Caco-2 (cell line): ENCODE data around the gene STT3B. TPM values are rescaled to one million over a fixed set of nuclear protein-coding genes. Genes with fewer than 3 reads are reported as not detected.

Experiments used
- BruUV-seq: library from RNA; stranded (reverse); fragments of 400-500 nt; replicated peaks from 2 replicates; lab custom pipeline; 2021; lab: Mats Ljungman, UMichigan
- CTCF ChIA-PET: fragments of 300-600 bp; sonication (Branson Sonifier 250); formaldehyde crosslinking; loops from one replicate; lab custom pipeline; 2022; ENCODE audit warnings: antibody characterized with exemption; lab: Charles Lee
- POLR2A ChIA-PET: fragments of 300-600 bp; sonication (Branson Sonifier 250); formaldehyde crosslinking; loops from one replicate; lab custom pipeline; 2022; ENCODE audit warnings: antibody characterized with exemption; lab: Charles Lee
- DNase-seq, 2 experiments: peaks; one replicate each; pipeline versions ENCODE4 v3.0.0 to v3.0.0-alpha.2; 2020 to 2022
- H3K27me3 ChIP-seq: replicated peaks from 2 replicates; pipeline ENCODE4 v1.6.0; 2011; ENCODE audit warnings: low read length; ENCODE audit not compliant: control insufficient read depth, insufficient read depth
- H3K36me3 ChIP-seq: 2 replicates; pipeline ENCODE4 v1.5.1; 2011; ENCODE audit warnings: low read length; ENCODE audit not compliant: control insufficient read depth, insufficient read depth
- H3K4me1 ChIP-seq: fragments of 250-450 bp; sonication (Bioruptor Pico); 2 replicates; pipeline ENCODE4 v1.5.1; 2020; ENCODE audit warnings: mild to moderate bottlenecking
- H3K4me3 ChIP-seq: 2 replicates; pipeline ENCODE4 v1.5.1; 2011; ENCODE audit warnings: low read depth, mild to moderate bottlenecking, control low read depth, low read length
- H3K9me3 ChIP-seq: fragments of 250-450 bp; sonication (Bioruptor Pico); 2 replicates; pipeline ENCODE4 v1.5.1; 2020; ENCODE audit warnings: mild to moderate bottlenecking, moderate library complexity
- H3K27ac Mint-ChIP-seq: one replicate; pipeline ENCODE4 v1.8.0; 2022; ENCODE audit warnings: mixed read lengths; ENCODE audit not compliant: unreplicated experiment
- H3K27me3 Mint-ChIP-seq: one replicate; pipeline ENCODE4 v1.8.0; 2022; ENCODE audit warnings: mixed read lengths; ENCODE audit not compliant: insufficient read depth, unreplicated experiment
- H3K36me3 Mint-ChIP-seq: one replicate; pipeline ENCODE4 v1.8.0; 2022; ENCODE audit warnings: mild to moderate bottlenecking, mixed read lengths; ENCODE audit not compliant: insufficient read depth, unreplicated experiment
- H3K4me1 Mint-ChIP-seq: one replicate; pipeline ENCODE4 v1.8.0; 2022; ENCODE audit warnings: low read depth, mixed read lengths; ENCODE audit not compliant: unreplicated experiment
- H3K4me3 Mint-ChIP-seq: one replicate; pipeline ENCODE4 v1.8.0; 2022; ENCODE audit warnings: mild to moderate bottlenecking, moderate library complexity, mixed read lengths; ENCODE audit not compliant: unreplicated experiment
- H3K9me3 Mint-ChIP-seq: one replicate; pipeline ENCODE4 v1.8.0; 2022; ENCODE audit warnings: mixed read lengths; ENCODE audit not compliant: unreplicated experiment
- intact Hi-C: fragments of 100-400 bp; cut with micrococcal nuclease; formaldehyde crosslinking; loops from one replicate; pipeline ENCODE4 v1.10.0; 2022; ENCODE audit not compliant: unreplicated experiment
- total RNA-seq: library from RNA; stranded (reverse); gene quantifications from 2 replicates; pipeline ENCODE4 v1.2.3, GENCODE V29; 2022
- TF ChIP-seq, protein P1 (sequence below), 2 experiments: fragments of 200-600 bp in 1 of 2; IDR thresholded peaks; 1 replicate in 1 of 2; 2 replicates in 1 of 2; pipeline versions ENCODE4 v1.5.1 to v1.8.0; 2011 to 2022; ENCODE audit warnings: antibody characterized with exemption in 1 of 2, control low read depth in 1 of 2, inconsistent platforms in 1 of 2, low read depth in 1 of 2, low read length in 1 of 2, mild to moderate bottlenecking in 1 of 2, moderate library complexity in 1 of 2; ENCODE audit not compliant: insufficient read depth in 1 of 2, severe bottlenecking in 1 of 2, unreplicated experiment in 1 of 2

The STT3B gene
- total RNA-seq, 1 experiment from 2014 or later: 162 TPM

DNA sequence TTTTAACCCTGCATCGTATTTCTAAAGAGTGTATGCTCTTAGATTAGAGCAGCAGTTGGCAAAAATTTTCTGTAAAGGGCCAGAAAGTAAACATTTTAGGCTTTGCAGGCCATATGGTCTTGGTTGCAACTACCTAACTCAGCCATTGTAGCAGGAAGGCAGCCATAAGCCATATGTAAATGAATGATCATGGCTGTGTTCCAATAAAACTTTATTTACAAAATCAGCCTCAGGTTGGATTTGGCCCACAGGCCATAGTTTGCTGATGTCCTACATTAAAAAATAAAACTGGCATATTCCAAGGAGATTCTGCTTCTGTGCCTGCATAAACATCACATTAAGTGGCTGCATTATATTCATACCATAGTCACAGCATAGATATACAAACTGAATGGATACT lies 134.9 kb downstream of the STT3B start:
- ChIA-PET CTCF (no interaction called here), POLR2A (no interaction called here)
- Histone ChIP-seq H3K27me3 (no peaks in the 10 kb centered on the region), H3K4me1 (no peaks in the 10 kb centered on the region), H3K4me3 (no peak overlapping the region), H3K36me3 (no peaks in the 10 kb centered on the region), H3K9me3 (no peaks in the 10 kb centered on the region)
- H3K36me3 Mint-ChIP-seq: peaks cover 51% of the 10 kb centered on the region
- no peak overlapping the region for H3K27ac Mint-ChIP-seq
- no peaks in the 10 kb centered on the region for H3K27me3 Mint-ChIP-seq
- BruUV-seq: no TSS peak
- TF ChIP-seq, protein P1, sequence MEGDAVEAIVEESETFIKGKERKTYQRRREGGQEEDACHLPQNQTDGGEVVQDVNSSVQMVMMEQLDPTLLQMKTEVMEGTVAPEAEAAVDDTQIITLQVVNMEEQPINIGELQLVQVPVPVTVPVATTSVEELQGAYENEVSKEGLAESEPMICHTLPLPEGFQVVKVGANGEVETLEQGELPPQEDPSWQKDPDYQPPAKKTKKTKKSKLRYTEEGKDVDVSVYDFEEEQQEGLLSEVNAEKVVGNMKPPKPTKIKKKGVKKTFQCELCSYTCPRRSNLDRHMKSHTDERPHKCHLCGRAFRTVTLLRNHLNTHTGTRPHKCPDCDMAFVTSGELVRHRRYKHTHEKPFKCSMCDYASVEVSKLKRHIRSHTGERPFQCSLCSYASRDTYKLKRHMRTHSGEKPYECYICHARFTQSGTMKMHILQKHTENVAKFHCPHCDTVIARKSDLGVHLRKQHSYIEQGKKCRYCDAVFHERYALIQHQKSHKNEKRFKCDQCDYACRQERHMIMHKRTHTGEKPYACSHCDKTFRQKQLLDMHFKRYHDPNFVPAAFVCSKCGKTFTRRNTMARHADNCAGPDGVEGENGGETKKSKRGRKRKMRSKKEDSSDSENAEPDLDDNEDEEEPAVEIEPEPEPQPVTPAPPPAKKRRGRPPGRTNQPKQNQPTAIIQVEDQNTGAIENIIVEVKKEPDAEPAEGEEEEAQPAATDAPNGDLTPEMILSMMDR (IDR thresholded peaks at IDR 0.05; ENCODE audit: insufficient read depth in 1 of 2, low read depth in 1 of 2, low read length in 1 of 2, severe bottlenecking in 1 of 2, unreplicated experiment in 1 of 2): no peak
- H3K4me3 Mint-ChIP-seq: no peak overlapping the region
- DNase-seq: no peak
- intact Hi-C loops: no loop called here
- no peaks in the 10 kb centered on the region for H3K9me3 Mint-ChIP-seq
- H3K4me1 Mint-ChIP-seq: no peaks in the 10 kb centered on the region

DNA sequence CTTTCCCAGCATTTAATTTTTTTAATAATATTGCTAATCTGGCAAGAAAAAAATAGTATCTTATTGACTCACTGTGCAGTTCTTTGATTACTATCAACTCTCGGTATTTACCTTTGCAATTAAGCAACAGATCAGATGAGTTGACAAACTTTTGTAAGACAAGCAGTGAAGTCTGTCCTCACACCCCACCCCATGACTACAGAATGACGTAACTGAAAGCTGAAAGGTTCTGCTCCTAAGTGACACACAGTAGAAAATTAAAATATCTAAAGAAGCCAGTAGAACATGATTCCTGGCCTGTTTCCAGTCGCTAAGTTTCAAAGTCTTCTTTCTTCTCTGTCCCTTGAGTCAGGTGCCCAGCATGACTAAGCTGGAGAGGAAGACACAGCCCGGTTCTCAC lies 135.5 kb downstream of the STT3B start:
- CTCF ChIA-PET: interaction anchor here (0.6 kb wide), 1 partner anchor 42 kb away, joined by 4 read pairs; no protein-coding TSS in a partner anchor
- DNase-seq: no peak
- Histone ChIP-seq H3K4me3 (no peak overlapping the region), H3K36me3 (no peaks in the 10 kb centered on the region), H3K27me3 (no peaks in the 10 kb centered on the region), H3K9me3 (no peaks in the 10 kb centered on the region), H3K4me1 (no peaks in the 10 kb centered on the region)
- peaks cover 48% of the 10 kb centered on the region for H3K36me3 Mint-ChIP-seq
- no peak overlapping the region for H3K4me3 Mint-ChIP-seq
- BruUV-seq: no TSS peak
- H3K9me3 Mint-ChIP-seq: no peaks in the 10 kb centered on the region
- H3K4me1 Mint-ChIP-seq: no peaks in the 10 kb centered on the region
- TF ChIP-seq, protein P1 (IDR thresholded peaks at IDR 0.05; ENCODE audit: insufficient read depth in 1 of 2, low read depth in 1 of 2, low read length in 1 of 2, severe bottlenecking in 1 of 2, unreplicated experiment in 1 of 2): no peak
- H3K27ac Mint-ChIP-seq: no peak overlapping the region
- H3K27me3 Mint-ChIP-seq: no peaks in the 10 kb centered on the region
- POLR2A ChIA-PET: no interaction called here
- intact Hi-C loops: no loop called here

DNA sequence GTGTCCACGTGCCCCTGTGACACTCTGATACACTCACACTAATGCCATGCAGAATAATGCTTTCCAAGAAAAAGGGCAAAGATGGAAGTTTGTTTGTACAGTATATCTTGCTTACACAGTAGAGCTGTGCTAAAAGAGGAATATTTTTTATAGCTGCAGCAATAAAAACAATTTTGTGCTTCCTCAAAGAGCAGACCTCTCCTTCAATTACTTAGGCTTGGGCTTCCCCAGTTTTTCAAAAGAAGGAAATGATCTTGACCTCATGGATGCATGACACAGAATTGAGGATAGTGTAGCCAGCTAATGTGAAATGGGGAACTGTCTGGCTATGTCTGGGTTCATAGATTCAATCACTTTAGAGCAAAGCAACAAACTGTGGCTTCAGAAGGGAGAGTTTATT lies 137.4 kb downstream of the STT3B start:
- H3K36me3 ChIP-seq: no peaks in the 10 kb centered on the region
- POLR2A ChIA-PET: interaction anchor here (0.5 kb wide), 1 partner anchor 74 kb away, joined by 4 read pairs; no protein-coding TSS in a partner anchor
- no peaks in the 10 kb centered on the region for H3K27me3 ChIP-seq
- TF ChIP-seq, protein P1 (IDR thresholded peaks at IDR 0.05; ENCODE audit: insufficient read depth in 1 of 2, low read depth in 1 of 2, low read length in 1 of 2, severe bottlenecking in 1 of 2, unreplicated experiment in 1 of 2): no peak
- H3K27ac Mint-ChIP-seq: no peak overlapping the region
- no peaks in the 10 kb centered on the region for H3K27me3 Mint-ChIP-seq
- no peak for DNase-seq
- no peaks in the 10 kb centered on the region for H3K9me3 ChIP-seq
- no peaks in the 10 kb centered on the region for H3K9me3 Mint-ChIP-seq
- intact Hi-C loops: no loop called here
- H3K4me1 ChIP-seq: no peaks in the 10 kb centered on the region
- peaks cover 35% of the 10 kb centered on the region for H3K36me3 Mint-ChIP-seq
- CTCF ChIA-PET: no interaction called here
- no peak overlapping the region for H3K4me3 ChIP-seq
- BruUV-seq: no TSS peak
- no peak overlapping the region for H3K4me3 Mint-ChIP-seq
- H3K4me1 Mint-ChIP-seq: no peaks in the 10 kb centered on the region
